Measurements from ENCODE around the gene ARHGAP35. TPM values are rescaled to one million over a fixed set of nuclear protein-coding genes. Genes with fewer than 3 reads are reported as not detected.
"Not testable (repeated sequence)": the region's sequence is repeated elsewhere in the genome, so short reads cannot be mapped to it uniquely, and the experiment has no call there.

Gene ARHGAP35
- total RNA-seq, 4 donors from 2014 or later, result 8.7 to 69.4 (median 30.9) TPM

GRCh38 chr19:46850228-46851203, 10.3 kb upstream of the ARHGAP35 start, which contains the start of gene AP2S1:
AP2S1 (minus strand) TSS chr19:46850846; CDS start chr19:46850766, 80 bp downstream.
- Histone ChIP-seq H3K27me3 (no peaks in the 10 kb centered on the region), H3K4me3 (peak within 1 kb of the TSS; percentile 73 to 92), H3K27ac (peak within 1 kb of the TSS; percentile 70 to 87), H3K4me1 (peaks cover 0 to 4% of the 10 kb centered on the region in 2 donors), H3K36me3 (no peaks in the 10 kb centered on the region), H3K9me3 (no peaks in the 10 kb centered on the region)
- peak; percentile 98 for DNase-seq
- intact Hi-C loops (cut with DNase I; ENCODE audit: low total_unique reads), result no loop called here
- TF ChIP-seq CTCF (IDR thresholded peaks at IDR 0.05) (peak in 1 of 4 experiments; percentile 13), POLR2A (IDR thresholded peaks at IDR 0.05) (peak; percentile 38 to 73)

GRCh38 chr19:46852830-46853229, 8.0 kb upstream of the ARHGAP35 start:
- Histone ChIP-seq H3K27me3 (no peaks in the 10 kb centered on the region), H3K4me1 (peaks cover 0 to 4% of the 10 kb centered on the region in 2 donors), H3K36me3 (no peaks in the 10 kb centered on the region), H3K4me3 (no peak overlapping the region), H3K9me3 (no peaks in the 10 kb centered on the region), H3K27ac (no peak overlapping the region)
- intact Hi-C loops (cut with DNase I; ENCODE audit: low total_unique reads), result no loop called here
- no peak for DNase-seq
- TF ChIP-seq POLR2A (IDR thresholded peaks at IDR 0.05) (no peak), CTCF (IDR thresholded peaks at IDR 0.05) (no peak)

- H3K36me3 ChIP-seq; H3K4me3 ChIP-seq; intact Hi-C loops (cut with DNase I; ENCODE audit: low total_unique reads); H3K9me3 ChIP-seq; H3K4me1 ChIP-seq; H3K27me3 ChIP-seq; H3K27ac ChIP-seq: not testable (repeated sequence)
- DNase-seq, result peak; percentile 11 to 17
Measured at GRCh38 chr19:46854698-46855097, 6.1 kb upstream of the ARHGAP35 start.

GRCh38 chr19:46856062-46857022, 4.5 kb upstream of the ARHGAP35 start:
- intact Hi-C loops (cut with DNase I; ENCODE audit: low total_unique reads), result no loop called here
- H3K9me3 ChIP-seq, result no peaks in the 10 kb centered on the region
- peak; percentile 97 for DNase-seq
- peak overlapping the region; percentile 87 for H3K27ac ChIP-seq
- H3K4me3 ChIP-seq, result peak overlapping the region; percentile 28 to 47
- no peaks in the 10 kb centered on the region for H3K27me3 ChIP-seq
- H3K36me3 ChIP-seq, result no peaks in the 10 kb centered on the region
- TF ChIP-seq POLR2A (IDR thresholded peaks at IDR 0.05) (no peak), CTCF (IDR thresholded peaks at IDR 0.05) (peak; percentile 76 to 93 (median 82))
- no peaks in the 10 kb centered on the region for H3K4me1 ChIP-seq

GRCh38 chr19:46859637-46860124, 1.1 kb upstream of the ARHGAP35 start:
- no peaks in the 10 kb centered on the region for H3K36me3 ChIP-seq
- intact Hi-C loops (cut with DNase I; ENCODE audit: low total_unique reads), result loop anchor here (5.0 kb wide), 1 partner anchor 133 kb away; no protein-coding TSS in a partner anchor
- peak; percentile 78 to 83 for DNase-seq
- H3K4me1 ChIP-seq, result peaks cover 0 to 7% of the 10 kb centered on the region in 2 donors
- H3K27me3 ChIP-seq, result no peaks in the 10 kb centered on the region
- H3K4me3 ChIP-seq, result peak overlapping the region in 1 of 2 donors; percentile 20
- peak overlapping the region; percentile 97 for H3K27ac ChIP-seq
- peak in 1 of 4 experiments; percentile 3 for TF ChIP-seq CTCF (IDR thresholded peaks at IDR 0.05)
- no peak for TF ChIP-seq POLR2A (IDR thresholded peaks at IDR 0.05)
- H3K9me3 ChIP-seq, result no peaks in the 10 kb centered on the region
